ENCODE results near the gene KCNK7.

KCNK7 gene, protein sequence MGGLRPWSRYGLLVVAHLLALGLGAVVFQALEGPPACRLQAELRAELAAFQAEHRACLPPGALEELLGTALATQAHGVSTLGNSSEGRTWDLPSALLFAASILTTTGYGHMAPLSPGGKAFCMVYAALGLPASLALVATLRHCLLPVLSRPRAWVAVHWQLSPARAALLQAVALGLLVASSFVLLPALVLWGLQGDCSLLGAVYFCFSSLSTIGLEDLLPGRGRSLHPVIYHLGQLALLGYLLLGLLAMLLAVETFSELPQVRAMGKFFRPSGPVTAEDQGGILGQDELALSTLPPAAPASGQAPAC

DNA sequence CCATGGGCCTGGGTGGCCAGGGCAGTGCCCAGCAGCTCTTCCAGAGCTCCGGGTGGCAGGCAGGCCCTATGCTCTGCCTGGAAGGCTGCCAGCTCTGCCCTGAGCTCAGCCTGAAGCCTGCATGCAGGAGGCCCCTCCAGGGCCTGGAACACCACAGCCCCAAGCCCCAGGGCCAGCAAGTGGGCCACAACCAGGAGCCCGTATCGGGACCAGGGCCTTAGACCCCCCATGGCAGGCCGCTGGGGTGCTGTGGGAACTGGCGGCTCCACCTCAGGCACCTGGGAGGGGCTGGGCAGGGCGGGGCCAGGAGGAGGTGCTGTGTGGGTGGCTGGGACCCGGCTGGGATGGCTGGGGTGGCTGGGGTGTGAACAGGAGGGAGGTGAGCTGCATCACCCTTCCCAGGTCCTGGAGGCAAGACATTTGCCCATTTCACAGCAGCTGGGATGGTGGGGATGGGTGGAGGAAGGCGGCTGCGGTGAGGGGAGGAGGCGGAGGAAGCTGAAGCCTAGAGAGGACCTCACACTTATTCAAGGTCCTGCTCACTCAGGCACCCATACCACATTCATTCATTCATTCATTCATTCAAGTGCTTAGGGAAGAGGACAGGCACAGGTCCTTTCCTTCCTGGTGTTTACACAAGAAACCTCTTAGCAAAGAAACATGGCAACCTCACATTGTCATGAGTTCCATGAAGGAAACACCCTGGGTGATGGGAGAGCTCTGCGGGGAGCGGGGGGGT lies at the start of gene KCNK7:
Gene KCNK7 (minus strand): TSS at position 258 of the 739 bp plus-strand sequence. CDS start 28 bp downstream, at position 230.
- no peak for DNase-seq (ENCODE audit: low spot score)
- in situ Hi-C loops (cut with MboI; ENCODE audit: low sequenced_read_pairs, unreplicated experiment), result no loop called here
- TF ChIP-seq, protein P1, sequence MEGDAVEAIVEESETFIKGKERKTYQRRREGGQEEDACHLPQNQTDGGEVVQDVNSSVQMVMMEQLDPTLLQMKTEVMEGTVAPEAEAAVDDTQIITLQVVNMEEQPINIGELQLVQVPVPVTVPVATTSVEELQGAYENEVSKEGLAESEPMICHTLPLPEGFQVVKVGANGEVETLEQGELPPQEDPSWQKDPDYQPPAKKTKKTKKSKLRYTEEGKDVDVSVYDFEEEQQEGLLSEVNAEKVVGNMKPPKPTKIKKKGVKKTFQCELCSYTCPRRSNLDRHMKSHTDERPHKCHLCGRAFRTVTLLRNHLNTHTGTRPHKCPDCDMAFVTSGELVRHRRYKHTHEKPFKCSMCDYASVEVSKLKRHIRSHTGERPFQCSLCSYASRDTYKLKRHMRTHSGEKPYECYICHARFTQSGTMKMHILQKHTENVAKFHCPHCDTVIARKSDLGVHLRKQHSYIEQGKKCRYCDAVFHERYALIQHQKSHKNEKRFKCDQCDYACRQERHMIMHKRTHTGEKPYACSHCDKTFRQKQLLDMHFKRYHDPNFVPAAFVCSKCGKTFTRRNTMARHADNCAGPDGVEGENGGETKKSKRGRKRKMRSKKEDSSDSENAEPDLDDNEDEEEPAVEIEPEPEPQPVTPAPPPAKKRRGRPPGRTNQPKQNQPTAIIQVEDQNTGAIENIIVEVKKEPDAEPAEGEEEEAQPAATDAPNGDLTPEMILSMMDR (IDR thresholded peaks at IDR 0.05; ENCODE audit: borderline replicate concordance, control extremely low read depth, extremely low read depth, insufficient read depth, missing control alignments), result no peak

DNA sequence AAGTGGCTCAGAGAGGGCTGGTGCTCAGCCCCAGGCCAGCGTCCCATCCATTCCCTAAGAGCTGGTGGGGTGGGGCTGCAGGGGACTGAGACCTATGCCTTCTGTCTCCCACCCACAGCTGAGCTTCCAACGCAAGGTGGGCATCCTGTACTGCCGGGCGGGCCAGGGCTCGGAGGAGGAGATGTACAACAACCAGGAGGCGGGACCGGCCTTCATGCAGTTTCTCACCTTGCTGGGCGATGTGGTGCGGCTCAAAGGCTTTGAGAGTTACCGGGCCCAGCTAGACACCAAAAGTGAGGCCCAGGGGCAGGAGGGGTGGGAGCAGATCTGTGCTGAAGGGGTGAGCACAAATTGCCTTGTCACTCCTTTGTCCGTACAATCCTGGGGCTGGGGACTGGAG lies 49.2 kb upstream of the KCNK7 start:
- in situ Hi-C loops (cut with MboI; ENCODE audit: low sequenced_read_pairs, unreplicated experiment), result no loop called here
- DNase-seq (ENCODE audit: low spot score), result no peak
- TF ChIP-seq, protein P1 (IDR thresholded peaks at IDR 0.05; ENCODE audit: borderline replicate concordance, control extremely low read depth, extremely low read depth, insufficient read depth, missing control alignments), result no peak

DNA sequence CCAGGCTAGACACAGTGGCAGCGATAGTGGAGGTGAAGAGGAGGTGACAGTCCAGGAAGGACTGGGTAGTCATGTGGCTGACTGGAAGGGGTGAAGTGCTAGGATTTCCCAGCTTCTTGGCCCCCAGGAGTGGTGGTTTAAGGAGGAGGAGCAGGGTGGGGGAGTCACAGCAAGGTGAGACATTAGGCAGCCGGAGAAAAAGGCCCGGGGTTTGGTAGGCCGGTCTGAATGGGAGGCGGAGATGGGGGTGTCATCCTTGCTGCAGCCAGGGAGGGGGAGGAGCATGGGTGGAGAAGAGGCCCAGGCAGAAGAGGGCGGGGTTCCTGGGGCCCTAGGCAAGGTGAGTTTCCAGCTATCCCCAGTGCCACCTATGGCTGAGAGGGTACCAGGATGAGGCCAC lies 48.4 kb upstream of the KCNK7 start:
- no peak for DNase-seq (ENCODE audit: low spot score)
- TF ChIP-seq, protein P1 (IDR thresholded peaks at IDR 0.05; ENCODE audit: borderline replicate concordance, control extremely low read depth, extremely low read depth, insufficient read depth, missing control alignments), result no peak
- in situ Hi-C loops (cut with MboI; ENCODE audit: low sequenced_read_pairs, unreplicated experiment), result no loop called here

DNA sequence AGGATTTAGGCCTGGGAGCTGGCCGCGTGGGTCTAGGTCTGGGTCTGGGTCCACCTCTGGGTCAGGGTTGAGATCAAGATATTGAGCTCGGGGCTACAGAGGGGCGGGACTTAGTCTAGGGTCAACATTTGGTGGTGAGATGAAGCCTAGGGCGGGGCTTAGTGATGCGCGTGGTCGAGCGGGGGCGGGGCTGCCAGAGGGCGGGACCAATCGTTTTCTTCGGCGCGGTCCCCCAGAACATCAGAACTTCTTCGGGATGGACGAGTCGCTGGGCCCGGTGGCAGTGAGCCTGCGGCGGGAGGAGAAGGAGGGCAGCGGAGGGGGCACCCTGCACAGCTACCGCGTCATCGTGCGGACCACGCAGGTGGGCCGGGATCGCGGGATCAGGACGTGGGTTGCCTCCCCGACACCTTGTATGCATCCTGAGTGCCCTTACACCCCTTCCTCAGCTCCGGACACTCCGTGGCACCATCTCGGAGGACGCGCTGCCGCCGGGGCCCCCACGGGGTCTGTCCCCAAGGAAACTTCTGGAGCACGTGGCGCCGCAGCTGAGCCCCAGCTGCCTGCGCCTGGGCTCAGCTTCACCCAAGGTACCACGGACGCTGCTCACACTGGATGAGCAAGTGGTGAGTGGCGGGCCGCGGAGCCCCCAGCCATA lies 46.5 kb upstream of the KCNK7 start:
- TF ChIP-seq, protein P1 (IDR thresholded peaks at IDR 0.05; ENCODE audit: borderline replicate concordance, control extremely low read depth, extremely low read depth, insufficient read depth, missing control alignments), result no peak
- DNase-seq (ENCODE audit: low spot score), result no peak
- in situ Hi-C loops (cut with MboI; ENCODE audit: low sequenced_read_pairs, unreplicated experiment), result no loop called here

DNA sequence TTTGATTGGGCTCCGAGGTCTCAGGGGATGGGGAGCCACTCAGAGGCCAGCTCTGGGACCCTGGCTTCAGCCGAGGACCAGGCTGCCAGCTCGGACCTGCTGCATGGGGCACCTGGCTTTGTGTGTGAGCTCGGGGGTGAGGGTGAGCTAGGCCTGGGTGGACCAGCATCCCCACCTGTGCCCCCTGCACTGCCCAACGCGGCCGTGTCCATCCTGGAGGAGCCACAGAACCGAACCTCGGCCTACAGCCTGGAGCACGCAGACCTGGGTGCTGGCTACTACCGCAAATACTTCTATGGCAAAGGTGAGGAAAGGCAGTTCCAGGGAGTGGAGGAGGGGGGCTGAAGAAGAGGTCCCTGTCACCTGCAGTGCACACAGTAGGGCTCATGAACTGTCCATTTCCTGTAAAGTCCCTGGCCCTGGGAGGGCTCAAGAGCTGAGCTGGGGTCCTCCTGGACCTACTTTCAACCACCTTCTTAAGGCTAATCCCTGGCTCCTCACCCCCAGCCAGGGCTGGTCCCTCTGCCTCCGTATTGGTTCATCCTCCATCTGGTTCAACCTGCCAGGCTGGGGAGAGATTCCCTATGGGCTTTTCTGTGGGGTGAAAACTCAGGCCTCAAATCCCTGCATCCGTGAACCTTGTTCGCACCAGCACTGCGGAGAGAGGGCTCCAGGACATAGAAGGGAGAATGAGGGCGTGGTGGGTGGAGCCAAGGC lies 45.9 kb upstream of the KCNK7 start:
- DNase-seq (ENCODE audit: low spot score), result no peak
- TF ChIP-seq, protein P1 (IDR thresholded peaks at IDR 0.05; ENCODE audit: borderline replicate concordance, control extremely low read depth, extremely low read depth, insufficient read depth, missing control alignments), result no peak
- in situ Hi-C loops (cut with MboI; ENCODE audit: low sequenced_read_pairs, unreplicated experiment), result no loop called here
